ENCODE results near the gene CNIH3. TPM values are rescaled to one million over a fixed set of nuclear protein-coding genes. Genes with fewer than 3 reads are reported as not detected.

The CNIH3 gene
- total RNA-seq, 3 donors from 2014 or later (not counting 1 experiment from before 2014, with no cell fraction given): 2.8 to 5.4 (median 5.0) TPM

DNA sequence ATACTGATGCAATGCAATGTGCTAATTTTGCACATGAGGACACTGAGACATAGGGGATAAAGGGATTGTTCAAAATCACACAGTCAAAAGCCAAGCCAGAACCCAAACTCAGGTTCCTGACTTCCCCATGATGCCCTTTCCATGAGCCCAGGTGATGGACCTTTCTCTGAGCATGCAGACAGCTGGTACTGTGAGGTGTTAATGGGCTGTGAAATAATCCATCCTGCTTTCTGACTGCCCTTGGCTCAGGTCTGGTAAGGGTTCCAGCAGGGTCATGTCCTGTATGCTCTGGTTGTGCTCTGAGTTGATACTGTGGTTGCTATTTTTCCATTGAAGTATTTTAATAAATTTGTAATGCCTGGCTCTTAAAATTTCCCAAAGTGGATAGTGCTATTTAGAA lies 50.0 kb downstream of the CNIH3 start:
- H3K4me1 ChIP-seq (ENCODE audit: control insufficient read depth, insufficient read depth, low read length): no peaks in the 10 kb centered on the region
- H3K27ac Mint-ChIP-seq: no peak overlapping the region
- H3K9me3 ChIP-seq (ENCODE audit: control insufficient read depth, insufficient read depth, low read length): no peaks in the 10 kb centered on the region
- H3K36me3 ChIP-seq (ENCODE audit: control insufficient read depth, insufficient read depth, low read length): no peaks in the 10 kb centered on the region
- no peaks in the 10 kb centered on the region for H3K27me3 ChIP-seq (ENCODE audit: control insufficient read depth, insufficient read depth, low read length)
- H3K4me3 Mint-ChIP-seq: no peak overlapping the region
- no peaks in the 10 kb centered on the region for H3K4me1 Mint-ChIP-seq
- ATAC-seq (no peak), DNase-seq (no peak)
- intact Hi-C loops (cut with micrococcal nuclease): no loop called here
- H3K4me3 ChIP-seq (ENCODE audit: low read length): no peak overlapping the region
- H3K36me3 Mint-ChIP-seq: no peaks in the 10 kb centered on the region
- H3K27me3 Mint-ChIP-seq (ENCODE audit: low read depth in 2 of 2): peaks cover 10 to 20% of the 10 kb centered on the region in 2 donors
- H3K9me3 Mint-ChIP-seq: no peaks in the 10 kb centered on the region
- TF ChIP-seq, protein P1, sequence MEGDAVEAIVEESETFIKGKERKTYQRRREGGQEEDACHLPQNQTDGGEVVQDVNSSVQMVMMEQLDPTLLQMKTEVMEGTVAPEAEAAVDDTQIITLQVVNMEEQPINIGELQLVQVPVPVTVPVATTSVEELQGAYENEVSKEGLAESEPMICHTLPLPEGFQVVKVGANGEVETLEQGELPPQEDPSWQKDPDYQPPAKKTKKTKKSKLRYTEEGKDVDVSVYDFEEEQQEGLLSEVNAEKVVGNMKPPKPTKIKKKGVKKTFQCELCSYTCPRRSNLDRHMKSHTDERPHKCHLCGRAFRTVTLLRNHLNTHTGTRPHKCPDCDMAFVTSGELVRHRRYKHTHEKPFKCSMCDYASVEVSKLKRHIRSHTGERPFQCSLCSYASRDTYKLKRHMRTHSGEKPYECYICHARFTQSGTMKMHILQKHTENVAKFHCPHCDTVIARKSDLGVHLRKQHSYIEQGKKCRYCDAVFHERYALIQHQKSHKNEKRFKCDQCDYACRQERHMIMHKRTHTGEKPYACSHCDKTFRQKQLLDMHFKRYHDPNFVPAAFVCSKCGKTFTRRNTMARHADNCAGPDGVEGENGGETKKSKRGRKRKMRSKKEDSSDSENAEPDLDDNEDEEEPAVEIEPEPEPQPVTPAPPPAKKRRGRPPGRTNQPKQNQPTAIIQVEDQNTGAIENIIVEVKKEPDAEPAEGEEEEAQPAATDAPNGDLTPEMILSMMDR (IDR thresholded peaks at IDR 0.05): no peak
- H3K27ac ChIP-seq (ENCODE audit: low read length): no peak overlapping the region

DNA sequence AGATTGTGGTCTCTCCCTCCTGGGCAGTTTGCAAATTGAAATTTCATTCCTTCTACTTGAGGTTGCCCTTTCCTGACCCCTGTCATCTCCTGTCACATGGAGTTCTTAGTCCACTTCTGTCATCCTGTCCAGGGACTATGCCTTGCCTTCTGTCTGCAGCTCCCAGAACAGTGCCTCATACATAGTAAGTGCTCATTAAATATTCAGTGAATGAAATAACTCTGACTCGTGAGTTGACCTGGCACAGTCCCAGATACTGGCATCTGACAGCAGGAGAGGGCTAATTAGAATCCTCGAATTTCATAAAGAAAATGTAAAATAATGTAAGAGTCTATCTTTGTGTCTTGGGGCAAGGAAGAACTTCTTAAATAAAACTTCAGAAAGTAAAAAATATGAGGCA lies 50.8 kb downstream of the CNIH3 start:
- TF ChIP-seq, protein P1 (IDR thresholded peaks at IDR 0.05): no peak
- no peaks in the 10 kb centered on the region for H3K36me3 ChIP-seq (ENCODE audit: control insufficient read depth, insufficient read depth, low read length)
- Mint-ChIP-seq H3K4me1 (no peaks in the 10 kb centered on the region), H3K4me3 (no peak overlapping the region), H3K27ac (no peak overlapping the region), H3K27me3 (ENCODE audit: low read depth in 2 of 2) (peaks cover 7 to 12% of the 10 kb centered on the region in 2 donors), H3K9me3 (no peaks in the 10 kb centered on the region), H3K36me3 (no peaks in the 10 kb centered on the region)
- no peak overlapping the region for H3K27ac ChIP-seq (ENCODE audit: low read length)
- no peak overlapping the region for H3K4me3 ChIP-seq (ENCODE audit: low read length)
- intact Hi-C loops (cut with micrococcal nuclease): no loop called here
- no peaks in the 10 kb centered on the region for H3K4me1 ChIP-seq (ENCODE audit: control insufficient read depth, insufficient read depth, low read length)
- H3K27me3 ChIP-seq (ENCODE audit: control insufficient read depth, insufficient read depth, low read length): no peaks in the 10 kb centered on the region
- no peaks in the 10 kb centered on the region for H3K9me3 ChIP-seq (ENCODE audit: control insufficient read depth, insufficient read depth, low read length)
- no peak for DNase-seq
- no peak for ATAC-seq
- 62% methylated on average over 2 of the region's 2 CpGs for WGBS (ENCODE audit: insufficient coverage)

DNA sequence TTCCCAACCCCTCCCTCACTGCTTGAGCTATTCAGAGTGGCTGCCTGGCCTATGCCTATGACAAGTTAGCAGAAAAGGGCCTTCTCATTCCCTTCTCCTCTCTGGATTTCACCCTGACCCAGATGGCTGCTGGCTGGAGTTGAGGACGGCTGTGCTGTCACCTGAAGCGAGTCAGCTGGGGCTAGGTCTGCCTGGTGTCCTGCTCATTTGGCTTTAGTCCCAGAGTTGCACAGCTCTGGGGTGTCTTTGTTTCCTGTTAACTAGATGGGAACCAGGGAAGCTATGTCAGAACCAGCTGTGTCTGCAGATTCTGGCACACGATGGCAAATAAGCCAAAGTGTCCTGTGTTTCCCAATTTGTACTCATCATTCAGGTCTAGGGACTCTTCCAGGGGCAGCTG lies 52.9 kb downstream of the CNIH3 start:
- intact Hi-C loops (cut with micrococcal nuclease): no loop called here
- no peaks in the 10 kb centered on the region for H3K36me3 Mint-ChIP-seq
- H3K27ac ChIP-seq (ENCODE audit: low read length): no peak overlapping the region
- no peaks in the 10 kb centered on the region for H3K27me3 ChIP-seq (ENCODE audit: control insufficient read depth, insufficient read depth, low read length)
- H3K4me1 Mint-ChIP-seq: no peaks in the 10 kb centered on the region
- no peaks in the 10 kb centered on the region for H3K4me1 ChIP-seq (ENCODE audit: control insufficient read depth, insufficient read depth, low read length)
- no peak for ATAC-seq
- H3K36me3 ChIP-seq (ENCODE audit: control insufficient read depth, insufficient read depth, low read length): no peaks in the 10 kb centered on the region
- no peak for DNase-seq
- no peak overlapping the region for H3K27ac Mint-ChIP-seq
- no peak overlapping the region for H3K4me3 ChIP-seq (ENCODE audit: low read length)
- WGBS (ENCODE audit: insufficient coverage): 85% methylated on average over 3 of the region's 3 CpGs
- TF ChIP-seq, protein P1 (IDR thresholded peaks at IDR 0.05): no peak
- H3K9me3 ChIP-seq (ENCODE audit: control insufficient read depth, insufficient read depth, low read length): no peaks in the 10 kb centered on the region
- no peaks in the 10 kb centered on the region for H3K9me3 Mint-ChIP-seq
- H3K27me3 Mint-ChIP-seq (ENCODE audit: low read depth in 2 of 2): peaks cover 3 to 13% of the 10 kb centered on the region in 2 donors
- H3K4me3 Mint-ChIP-seq: no peak overlapping the region

DNA sequence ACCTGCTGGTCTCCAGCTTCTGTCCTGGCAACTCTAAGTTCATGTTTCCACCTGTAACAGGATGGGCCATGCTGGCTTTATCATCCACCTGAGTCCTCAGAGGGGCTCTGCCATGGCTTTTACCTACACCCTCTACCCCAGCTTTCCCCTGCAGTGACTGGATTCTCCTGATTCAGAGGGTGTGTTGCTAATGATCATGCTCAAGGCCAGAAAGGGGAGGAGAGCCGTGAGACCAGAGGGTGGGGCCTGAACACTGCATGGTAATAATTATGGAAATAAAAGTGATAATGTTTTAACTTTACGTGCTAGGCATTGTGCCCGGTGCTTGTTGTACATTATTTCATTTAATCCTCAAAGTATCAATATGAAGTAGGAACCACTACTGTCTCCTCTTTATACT lies 53.3 kb downstream of the CNIH3 start:
- DNase-seq: no peak
- Mint-ChIP-seq H3K27ac (no peak overlapping the region), H3K27me3 (ENCODE audit: low read depth in 2 of 2) (peaks cover 0 to 13% of the 10 kb centered on the region in 2 donors), H3K4me3 (no peak overlapping the region), H3K36me3 (no peaks in the 10 kb centered on the region), H3K9me3 (no peaks in the 10 kb centered on the region), H3K4me1 (no peaks in the 10 kb centered on the region)
- H3K4me3 ChIP-seq (ENCODE audit: low read length): no peak overlapping the region
- H3K36me3 ChIP-seq (ENCODE audit: control insufficient read depth, insufficient read depth, low read length): no peaks in the 10 kb centered on the region
- intact Hi-C loops (cut with micrococcal nuclease): no loop called here
- TF ChIP-seq, protein P1 (IDR thresholded peaks at IDR 0.05): no peak
- ATAC-seq: no peak
- 91% methylated on average over 3 of the region's 3 CpGs for WGBS (ENCODE audit: insufficient coverage)
- H3K9me3 ChIP-seq (ENCODE audit: control insufficient read depth, insufficient read depth, low read length): no peaks in the 10 kb centered on the region
- no peaks in the 10 kb centered on the region for H3K4me1 ChIP-seq (ENCODE audit: control insufficient read depth, insufficient read depth, low read length)
- H3K27me3 ChIP-seq (ENCODE audit: control insufficient read depth, insufficient read depth, low read length): no peaks in the 10 kb centered on the region
- no peak overlapping the region for H3K27ac ChIP-seq (ENCODE audit: low read length)
